Neural cell (in vitro differentiated cells): ENCODE data around the gene ASAP3. TPM values are rescaled to one million over a fixed set of nuclear protein-coding genes. Genes with fewer than 3 reads are reported as not detected.

ENCODE experiments used
- H2AFZ ChIP-seq: fragments of 200-600, 300-800 bp; sonication (generic), shearing (Covaris generic); 2 replicates; pipeline ENCODE4 v1.6.0; 2014; ENCODE audit warnings: low read depth, mild to moderate bottlenecking, antibody characterized with exemption, low read length, moderate library complexity
- H3F3A ChIP-seq: fragments of 200-600 bp; shearing (Covaris generic); 2 replicates; pipeline ENCODE4 v1.6.1; 2016; ENCODE audit warnings: mild to moderate bottlenecking, moderate library complexity, mixed read lengths, antibody characterized with exemption, low read length; ENCODE audit not compliant: insufficient read depth, poor library complexity, severe bottlenecking
- H3K27ac ChIP-seq: fragments of 200-600, 300-800 bp; sonication (generic), shearing (Covaris generic); 2 replicates; pipeline ENCODE4 v1.5.1; 2014; ENCODE audit warnings: mild to moderate bottlenecking, low read length, moderate library complexity
- H3K27me3 ChIP-seq: fragments of 300-800, 200-600 bp; sonication (generic), shearing (Covaris generic); 2 replicates; pipeline ENCODE4 v1.6.0; 2014; ENCODE audit warnings: mild to moderate bottlenecking, low read depth, low read length, moderate library complexity; ENCODE audit not compliant: insufficient read depth
- H3K36me3 ChIP-seq: fragments of 300-800, 200-600 bp; sonication (generic), shearing (Covaris generic); 2 replicates; pipeline ENCODE4 v1.5.1; 2014; ENCODE audit warnings: mild to moderate bottlenecking, antibody characterized with exemption, low read length, moderate library complexity; ENCODE audit not compliant: insufficient read depth
- H3K4me2 ChIP-seq: fragments of 300-800, 200-600 bp; sonication (generic), shearing (Covaris generic); 2 replicates; pipeline ENCODE4 v1.6.0; 2014; ENCODE audit warnings: mild to moderate bottlenecking, low read length
- H3K4me3 ChIP-seq: fragments of 300-800, 200-600 bp; sonication (generic), shearing (Covaris generic); 2 replicates; pipeline ENCODE4 v1.5.1; 2014; ENCODE audit warnings: mild to moderate bottlenecking, low read length, moderate library complexity
- H3K79me2 ChIP-seq: fragments of 200-600 bp; shearing (Covaris generic); replicated peaks from 2 replicates; pipeline ENCODE4 v1.6.0; 2014; ENCODE audit warnings: mild to moderate bottlenecking, low read length, moderate library complexity; ENCODE audit not compliant: insufficient read depth
- H3K9ac ChIP-seq: fragments of 300-800, 200-600 bp; sonication (generic), shearing (Covaris generic); 2 replicates; pipeline ENCODE4 v1.6.1; 2016; ENCODE audit warnings: mild to moderate bottlenecking, low read length, mixed read lengths
- H3K9me2 ChIP-seq: fragments of 200-600 bp; shearing (Covaris generic); 2 replicates; pipeline ENCODE4 v1.6.1; 2016; ENCODE audit warnings: mild to moderate bottlenecking, low read length, mixed read lengths; ENCODE audit not compliant: insufficient read depth
- H3K9me3 ChIP-seq: fragments of 200-600, 300-800 bp; sonication (generic), shearing (Covaris generic); 2 replicates; pipeline ENCODE4 v1.6.1; 2016; ENCODE audit warnings: mild to moderate bottlenecking, mixed run types, low read length, moderate library complexity, mixed read lengths
- H4K20me1 ChIP-seq: fragments of 200-600 bp; shearing (Covaris generic); 2 replicates; pipeline ENCODE4 v1.6.1; 2016; ENCODE audit warnings: mild to moderate bottlenecking, mixed run types; ENCODE audit not compliant: insufficient read depth
- CTCF ChIP-seq: fragments of 450-650 bp; IDR thresholded peaks from 2 replicates; pipeline ENCODE4 v1.5.1; 2014; ENCODE audit warnings: antibody characterized with exemption, mild to moderate bottlenecking, moderate library complexity; ENCODE audit not compliant: poor library complexity, severe bottlenecking
- EP300 ChIP-seq: fragments of 450-650 bp; conservative IDR thresholded peaks from 2 replicates; pipeline ENCODE4 v1.6.1; 2014; ENCODE audit warnings: antibody characterized with exemption, mild to moderate bottlenecking, moderate library complexity; ENCODE audit not compliant: poor library complexity, severe bottlenecking
- EZH2 ChIP-seq: fragments of 200-600, 300-800 bp; shearing (Covaris generic), sonication (generic); IDR thresholded peaks from 2 replicates; pipeline ENCODE4 v1.6.1; 2014; ENCODE audit warnings: antibody characterized with exemption, low read length, borderline replicate concordance, mild to moderate bottlenecking; ENCODE audit not compliant: insufficient read depth, poor library complexity, severe bottlenecking
- MXI1 ChIP-seq: fragments of 450-650 bp; conservative IDR thresholded peaks from 2 replicates; pipeline ENCODE4 v1.6.1; 2014; ENCODE audit warnings: antibody characterized with exemption, mild to moderate bottlenecking; ENCODE audit not compliant: poor library complexity, severe bottlenecking
- POLR2AphosphoS5 ChIP-seq: IDR thresholded peaks from 2 replicates; pipeline ENCODE4 v1.6.1; 2012
- RAD21 ChIP-seq: fragments of 450-650 bp; conservative IDR thresholded peaks from 2 replicates; pipeline ENCODE4 v1.6.1; 2014; ENCODE audit warnings: antibody characterized with exemption, mild to moderate bottlenecking, moderate library complexity
- REST ChIP-seq: IDR thresholded peaks from 2 replicates; pipeline ENCODE4 v1.6.1; 2012; ENCODE audit warnings: borderline replicate concordance
- SMC3 ChIP-seq: fragments of 450-650 bp; conservative IDR thresholded peaks from 2 replicates; pipeline ENCODE4 v1.6.1; 2014; ENCODE audit warnings: antibody characterized with exemption, mild to moderate bottlenecking, moderate library complexity; ENCODE audit not compliant: poor library complexity
- TAF1 ChIP-seq: IDR thresholded peaks from 2 replicates; pipeline ENCODE4 v1.6.1; 2012; ENCODE audit warnings: low read depth
- polyA plus RNA-seq: library from polyadenylated mRNA; depleted of rRNA; stranded (reverse); fragments of >200 nt; gene quantifications from 2 replicates; pipeline ENCODE4 v1.2.3, GENCODE V29; 2014

The ASAP3 gene
- polyA plus RNA-seq, 1 donor from 2014 or later = 24.9 TPM

GRCh38 chr1:23442751-23443150 lies 41.2 kb downstream of the ASAP3 start:
- Histone ChIP-seq H2AFZ (no peak overlapping the region), H3K9me2 (no peaks in the 10 kb centered on the region), H3K4me2 (no peak overlapping the region), H3K79me2 (no peaks in the 10 kb centered on the region), H3K4me3 (no peak overlapping the region), H3K36me3 (no peaks in the 10 kb centered on the region), H4K20me1 (no peaks in the 10 kb centered on the region), H3K27ac (no peak overlapping the region), H3F3A (no peaks in the 10 kb centered on the region), H3K9ac (no peak overlapping the region), H3K9me3 (no peaks in the 10 kb centered on the region), H3K27me3 (no peaks in the 10 kb centered on the region)
- TF ChIP-seq SMC3 = no peak
- TF ChIP-seq POLR2AphosphoS5 = no peak
- no peak for TF ChIP-seq CTCF
- TF ChIP-seq REST = no peak
- no peak for TF ChIP-seq EZH2
- no peak for TF ChIP-seq RAD21
- TF ChIP-seq TAF1 = no peak
- no peak for TF ChIP-seq EP300

- Histone ChIP-seq H3K4me2 (no peak overlapping the region), H3K27ac (no peak overlapping the region), H3K9me3 (no peaks in the 10 kb centered on the region), H4K20me1 (no peaks in the 10 kb centered on the region), H3F3A (no peaks in the 10 kb centered on the region), H3K9me2 (no peaks in the 10 kb centered on the region), H2AFZ (no peak overlapping the region), H3K9ac (no peak overlapping the region), H3K27me3 (no peaks in the 10 kb centered on the region), H3K4me3 (no peak overlapping the region), H3K79me2 (no peaks in the 10 kb centered on the region), H3K36me3 (no peaks in the 10 kb centered on the region)
- TF ChIP-seq EZH2 (no peak), SMC3 (no peak), RAD21 (no peak), POLR2AphosphoS5 (no peak), REST (no peak), CTCF (no peak), MXI1 (no peak), TAF1 (no peak), EP300 (no peak)
These were observed 42.4 kb downstream of the ASAP3 start for GRCh38 chr1:23441446-23442148.
